GM10266 (cell line): Measurements from ENCODE around the gene FAIM2.
"Not testable (repeated sequence)": the region's sequence is repeated elsewhere in the genome, so short reads cannot be mapped to it uniquely, and the experiment has no call there.

Experiments used
- DNase-seq: peaks from one replicate; pipeline ENCODE4 v3.0.0; 2012; ENCODE audit errors: extremely low spot score
- TF ChIP-seq, protein P1 (sequence below): IDR thresholded peaks from 2 replicates; pipeline ENCODE4 v1.5.1; 2012; ENCODE audit warnings: mild to moderate bottlenecking, low read depth; ENCODE audit not compliant: control insufficient read depth, insufficient read depth; ENCODE audit errors: missing control alignments

FAIM2 gene

DNA sequence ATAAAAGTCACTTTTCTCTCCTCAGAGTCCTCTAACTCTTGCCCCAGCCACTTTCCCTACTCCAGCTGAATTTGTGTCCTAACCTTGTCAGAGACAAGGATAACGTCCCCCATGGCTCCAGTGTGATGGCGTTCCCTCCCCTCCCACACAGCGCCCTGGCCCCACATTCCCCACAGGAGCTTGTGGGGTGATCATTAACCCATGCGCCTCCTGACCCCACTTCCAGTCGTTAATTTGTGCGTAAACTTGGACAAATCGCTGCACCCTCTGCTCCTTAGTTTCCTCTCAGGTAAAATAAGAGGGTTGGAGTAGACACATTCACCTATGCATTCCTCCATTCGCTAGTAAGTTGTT lies 37.9 kb downstream of the FAIM2 start:
- TF ChIP-seq, protein P1, sequence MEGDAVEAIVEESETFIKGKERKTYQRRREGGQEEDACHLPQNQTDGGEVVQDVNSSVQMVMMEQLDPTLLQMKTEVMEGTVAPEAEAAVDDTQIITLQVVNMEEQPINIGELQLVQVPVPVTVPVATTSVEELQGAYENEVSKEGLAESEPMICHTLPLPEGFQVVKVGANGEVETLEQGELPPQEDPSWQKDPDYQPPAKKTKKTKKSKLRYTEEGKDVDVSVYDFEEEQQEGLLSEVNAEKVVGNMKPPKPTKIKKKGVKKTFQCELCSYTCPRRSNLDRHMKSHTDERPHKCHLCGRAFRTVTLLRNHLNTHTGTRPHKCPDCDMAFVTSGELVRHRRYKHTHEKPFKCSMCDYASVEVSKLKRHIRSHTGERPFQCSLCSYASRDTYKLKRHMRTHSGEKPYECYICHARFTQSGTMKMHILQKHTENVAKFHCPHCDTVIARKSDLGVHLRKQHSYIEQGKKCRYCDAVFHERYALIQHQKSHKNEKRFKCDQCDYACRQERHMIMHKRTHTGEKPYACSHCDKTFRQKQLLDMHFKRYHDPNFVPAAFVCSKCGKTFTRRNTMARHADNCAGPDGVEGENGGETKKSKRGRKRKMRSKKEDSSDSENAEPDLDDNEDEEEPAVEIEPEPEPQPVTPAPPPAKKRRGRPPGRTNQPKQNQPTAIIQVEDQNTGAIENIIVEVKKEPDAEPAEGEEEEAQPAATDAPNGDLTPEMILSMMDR, result no peak
- DNase-seq, result no peak

DNA sequence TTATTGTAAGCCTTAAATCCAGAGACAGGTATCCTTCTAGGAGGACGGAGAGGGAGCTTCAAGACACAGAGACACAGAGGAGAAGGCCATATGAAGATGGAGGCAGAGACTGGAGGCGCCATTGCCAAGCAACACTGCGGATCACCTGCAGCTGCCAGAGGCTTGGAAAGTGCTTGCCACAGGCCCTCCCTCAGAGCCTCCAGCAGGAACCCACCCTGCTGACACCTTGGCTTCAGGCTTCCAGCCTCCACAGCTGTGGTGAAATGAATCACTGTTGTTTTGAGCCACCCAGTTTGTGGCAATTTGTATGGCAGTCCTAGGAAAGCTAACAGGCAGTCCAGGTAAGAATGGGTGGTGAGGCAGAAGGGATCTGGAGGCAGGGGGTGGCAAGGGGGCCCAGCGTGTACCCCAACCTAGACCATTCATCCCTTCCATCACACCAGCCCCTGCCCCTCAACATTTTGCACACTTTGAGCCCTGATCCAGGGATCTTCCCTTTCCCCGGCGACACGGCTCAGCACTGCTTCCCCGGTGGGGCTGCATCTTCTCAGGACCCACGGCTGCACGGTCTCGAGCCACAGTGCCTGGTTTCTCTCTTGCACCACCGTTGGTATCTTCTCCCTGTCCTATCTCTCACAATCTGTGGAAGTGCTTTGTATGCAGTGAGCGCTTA lies 38.5 kb downstream of the FAIM2 start:
- DNase-seq, result no peak
- TF ChIP-seq, protein P1, result no peak

DNA sequence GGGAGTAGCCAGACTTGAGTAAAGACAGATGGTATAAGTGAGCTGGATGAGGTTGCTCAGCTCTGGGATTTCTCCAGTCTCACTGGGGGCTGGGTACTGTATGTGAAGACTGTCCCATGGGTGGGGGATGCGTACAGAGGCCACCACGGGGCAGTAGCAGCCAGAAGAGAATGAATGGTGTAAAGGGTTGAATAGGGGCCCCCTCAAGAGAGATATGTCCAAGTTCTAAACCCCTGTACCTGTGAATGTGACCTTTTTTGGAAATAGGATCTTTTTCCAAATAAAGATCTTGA lies 39.0 kb downstream of the FAIM2 start:
- TF ChIP-seq, protein P1, result no peak
- DNase-seq, result no peak

DNA sequence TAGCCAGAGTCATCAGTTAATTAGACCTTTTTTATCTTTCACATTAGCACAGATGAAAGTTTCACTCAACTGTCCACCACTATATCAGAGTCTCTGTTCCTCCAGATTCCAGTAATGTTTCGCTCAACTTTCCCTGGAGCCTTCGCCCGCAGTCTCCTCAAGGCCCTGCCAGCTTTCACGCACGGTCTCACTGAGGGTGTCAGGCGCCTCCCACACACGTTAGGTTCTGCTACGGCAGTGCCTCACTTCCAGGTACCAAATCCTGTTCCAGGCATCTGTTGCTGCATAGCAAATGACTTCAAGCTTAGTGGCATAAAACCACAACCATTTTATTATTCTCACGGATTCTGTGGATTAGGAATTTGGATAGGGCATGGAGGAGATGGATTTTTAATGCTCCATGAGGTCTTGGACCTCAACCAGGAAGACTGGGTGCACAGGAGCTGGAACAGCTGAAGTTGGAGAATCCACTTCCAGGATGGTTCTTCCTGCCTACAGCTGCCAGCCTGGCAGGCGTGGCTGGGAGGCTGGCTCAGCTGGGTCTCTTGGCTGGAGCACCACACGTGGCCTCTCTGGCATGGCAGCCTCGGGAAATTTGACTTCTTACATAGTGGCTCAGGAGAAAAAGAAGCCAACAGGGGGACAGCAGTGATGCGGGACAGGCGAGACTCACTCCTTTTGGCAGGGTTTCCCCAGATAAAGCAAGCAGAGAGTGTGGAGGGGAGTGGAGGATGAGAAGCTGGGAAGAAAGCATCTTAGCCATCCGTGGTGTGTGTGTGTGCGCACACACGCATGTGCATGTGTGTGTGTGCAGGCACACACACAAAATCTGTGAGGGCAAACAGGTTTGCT lies 39.5 kb downstream of the FAIM2 start:
- DNase-seq, result no peak

DNA sequence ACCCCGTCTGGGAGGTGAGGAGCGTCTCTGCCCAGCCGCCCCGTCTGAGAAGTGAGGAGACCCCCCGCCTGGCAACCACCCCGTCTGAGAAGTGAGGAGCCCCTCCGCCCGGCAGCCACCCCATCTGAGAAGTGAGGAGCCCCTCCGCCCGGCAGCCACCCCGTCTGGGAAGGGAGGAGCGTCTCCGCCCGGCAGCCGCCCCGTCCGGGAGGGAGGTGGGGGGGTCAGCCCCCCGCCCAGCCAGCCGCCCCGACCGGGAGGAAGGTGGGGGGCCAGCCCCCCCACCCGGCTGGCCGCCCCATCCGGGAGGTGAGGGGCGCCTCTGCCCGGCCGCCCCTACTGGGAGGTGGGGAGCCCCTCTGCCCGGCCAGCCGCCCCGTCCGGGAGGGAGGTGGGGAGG lies 42.8 kb downstream of the FAIM2 start:
- not testable (repeated sequence) for DNase-seq

More for the DNA sequence above, 39.5 kb downstream of the FAIM2 start:
- TF ChIP-seq, protein P1, result no peak

DNA sequence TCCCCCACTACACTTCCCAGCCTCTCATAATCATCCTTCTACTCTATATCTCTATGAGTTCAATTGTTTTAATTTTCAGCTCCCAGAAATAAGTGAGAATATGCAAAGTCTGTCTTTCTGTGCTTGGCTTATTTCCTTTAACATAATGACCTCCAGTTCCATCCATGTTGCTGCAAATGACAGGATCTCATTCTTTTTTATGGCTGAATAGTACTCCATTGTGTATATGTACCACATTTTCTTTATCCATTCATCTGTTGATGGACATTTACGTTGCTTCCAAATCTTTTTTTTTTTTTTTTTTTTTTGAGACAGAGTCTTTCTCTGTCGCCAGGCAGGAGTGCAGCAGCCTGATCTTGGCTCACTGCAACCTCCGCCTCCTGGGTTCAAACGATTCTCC lies 47.8 kb downstream of the FAIM2 start:
- not testable (repeated sequence) for DNase-seq

DNA sequence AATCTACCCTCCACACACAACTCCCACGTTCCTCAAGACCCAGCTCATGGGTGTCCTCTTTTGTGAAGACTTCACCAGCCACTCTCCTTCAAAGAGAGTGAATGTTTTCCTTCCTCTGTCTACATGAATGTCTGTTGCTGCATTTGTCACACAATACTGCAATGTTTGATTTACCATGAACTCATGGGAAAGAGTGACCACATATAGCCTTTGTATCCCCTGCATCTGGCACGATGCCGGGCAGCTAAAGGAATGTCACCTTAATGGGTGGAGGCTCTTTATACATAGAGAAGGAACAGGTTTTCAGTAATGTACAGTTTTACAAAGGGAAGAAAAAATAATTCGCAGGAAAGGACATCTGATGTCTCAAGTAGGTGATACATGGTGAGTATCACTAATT lies 48.7 kb downstream of the FAIM2 start:
- TF ChIP-seq, protein P1, result no peak
- DNase-seq, result no peak

DNA sequence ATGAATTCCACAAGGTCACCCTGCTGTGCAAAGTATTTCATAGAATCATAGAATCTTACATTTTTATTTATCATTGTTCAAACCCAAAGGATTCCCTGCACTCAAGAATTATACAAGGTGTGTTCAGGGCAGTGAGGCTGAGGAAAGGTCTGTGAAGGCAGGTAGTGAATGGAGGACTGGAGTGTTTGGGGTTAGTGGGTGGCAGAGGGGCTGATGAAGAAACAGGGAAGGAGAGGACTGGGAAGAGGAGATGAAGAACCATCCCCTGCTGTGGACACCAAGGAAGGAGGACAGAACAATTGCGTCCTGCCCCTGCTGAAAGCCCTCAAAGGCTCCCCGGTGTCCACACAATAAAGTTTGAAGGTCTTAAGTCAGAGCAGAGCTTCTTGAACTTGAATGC lies 50.0 kb downstream of the FAIM2 start:
- no peak for DNase-seq
- TF ChIP-seq, protein P1, result no peak
